ENCODE data around the gene RPP30.

The RPP30 gene

DNA sequence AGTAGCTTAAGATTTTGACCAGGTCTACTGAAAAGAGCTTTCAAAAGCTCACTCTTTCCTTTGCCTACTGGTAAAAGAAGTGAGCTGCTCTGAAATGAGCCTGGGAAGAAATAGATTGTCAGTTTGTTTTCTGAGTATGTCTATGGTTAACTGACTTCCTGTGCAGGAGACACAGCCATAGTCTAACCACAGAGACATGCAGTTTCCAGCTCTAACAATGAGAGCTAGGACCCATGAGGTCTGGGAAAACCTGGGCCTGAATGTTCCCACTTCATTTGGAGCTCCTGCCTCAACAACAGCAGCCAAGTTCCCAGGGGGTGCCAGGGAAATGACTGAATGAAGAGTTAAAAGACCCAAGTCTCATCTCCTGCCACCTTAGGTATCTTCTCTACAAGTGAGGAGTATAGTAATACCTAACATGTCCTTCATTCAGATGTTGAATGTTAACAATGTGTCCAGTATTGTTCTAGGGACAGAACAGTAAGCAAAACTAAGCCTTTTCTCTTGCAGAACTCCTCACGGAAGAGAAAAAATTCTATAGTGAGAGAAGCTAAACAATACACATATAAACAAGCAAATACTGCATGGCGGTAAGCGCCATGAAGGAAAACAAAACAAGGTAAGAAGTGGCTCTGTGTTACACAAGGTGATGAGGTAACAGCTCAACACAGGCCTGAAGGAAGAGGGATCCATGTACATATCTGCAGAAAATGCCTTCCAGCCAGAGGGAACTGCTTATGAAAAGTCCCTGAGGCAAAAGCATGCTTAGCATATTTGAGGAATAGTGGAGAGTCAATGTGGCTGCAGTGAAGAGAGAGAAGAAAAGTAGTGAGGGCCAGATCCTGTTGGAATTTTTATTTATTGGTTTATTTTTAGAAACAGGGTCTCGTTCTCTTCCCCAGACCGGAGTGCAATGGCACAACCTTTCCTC is 75.5 kb downstream of the RPP30 start:
- no peak for DNase-seq

Measured in activated CD4-positive, CD25-positive, alpha-beta regulatory T cell (primary cell).